Activated T-cell treated with anti-CD3 and anti-CD28 coated beads for 48 hours (primary cell): ENCODE data around the gene SLC35C1.

Experiments used
- DNase-seq: peaks from one replicate; pipeline ENCODE4 v3.0.0-alpha.2; 2020; ENCODE audit warnings: low read depth

Gene SLC35C1

GRCh38 chr11:45846974-45847910 lies 42.3 kb downstream of the SLC35C1 start, which contains the start of gene CRY2:
Gene CRY2 (plus strand): TSS chr11:45847475. CDS start chr11:45847491, 16 bp downstream.
- peak; percentile 99 for DNase-seq

DNA sequence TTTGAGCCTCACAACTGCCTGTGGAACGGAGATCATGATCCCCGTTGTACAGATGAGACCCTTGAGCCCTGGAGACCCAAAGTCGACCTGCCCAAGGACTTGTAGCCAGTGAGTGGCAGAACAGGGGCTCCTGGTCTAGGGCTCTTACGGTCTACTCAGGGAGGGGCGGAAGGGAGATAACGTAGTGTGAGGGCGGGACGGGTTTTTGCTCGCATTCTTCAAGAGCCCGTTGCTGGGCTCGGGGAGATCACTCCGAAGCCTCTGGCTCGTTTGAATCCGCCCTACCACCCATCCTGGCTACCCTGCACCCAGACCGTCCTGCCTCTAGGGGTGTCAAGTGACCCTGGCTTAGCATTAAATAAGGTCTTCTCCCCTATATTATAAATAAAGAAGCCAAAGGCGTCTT lies 43.0 kb downstream of the SLC35C1 start:
- peak; percentile 23 for DNase-seq

DNA sequence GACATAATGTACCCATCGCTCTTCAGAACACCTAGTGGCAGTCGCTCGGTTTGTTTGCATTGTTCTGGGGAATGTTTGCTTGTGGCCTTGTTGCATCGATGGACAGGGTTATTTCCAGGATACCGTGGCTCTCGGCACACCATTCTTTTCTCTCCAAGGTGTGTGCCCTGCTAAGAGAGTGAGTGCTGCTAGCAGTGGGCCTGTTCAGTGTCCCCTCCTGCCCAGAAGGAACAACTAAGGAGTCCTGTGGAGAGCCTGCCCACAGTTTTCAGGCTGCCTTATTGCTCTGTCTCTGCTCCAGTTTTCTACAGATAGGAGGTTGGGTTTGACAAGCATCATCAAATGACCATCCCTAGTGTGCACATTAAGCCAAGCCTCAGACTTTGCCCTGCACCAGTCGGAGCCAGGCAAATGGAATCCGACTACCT lies 43.7 kb downstream of the SLC35C1 start:
- no peak for DNase-seq

GRCh38 chr11:45850446-45850845 lies 45.5 kb downstream of the SLC35C1 start:
- DNase-seq = no peak

DNA sequence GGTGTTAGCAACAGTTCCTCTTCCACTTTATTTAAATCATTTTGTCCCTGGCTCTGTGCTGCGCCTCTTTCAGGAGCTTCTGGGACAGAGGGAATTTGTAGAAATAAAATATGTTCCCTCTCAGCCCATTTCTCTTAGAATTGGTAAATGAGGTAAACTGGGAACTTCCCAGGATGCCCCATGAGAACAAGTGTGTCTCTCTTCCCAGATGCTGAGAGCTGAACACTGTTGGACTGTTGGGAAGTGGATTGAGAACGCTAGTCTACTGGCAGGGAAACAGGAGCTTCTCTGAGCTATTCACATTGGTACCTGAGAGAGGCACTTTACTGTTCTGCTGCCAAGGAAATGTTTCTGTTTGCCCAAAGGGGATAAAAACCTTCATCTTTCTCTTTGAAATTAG lies 46.3 kb downstream of the SLC35C1 start:
- DNase-seq = no peak

GRCh38 chr11:45852018-45852711 lies 47.2 kb downstream of the SLC35C1 start:
- DNase-seq = no peak

GRCh38 chr11:45852712-45853101 lies 47.8 kb downstream of the SLC35C1 start:
- DNase-seq = no peak

DNA sequence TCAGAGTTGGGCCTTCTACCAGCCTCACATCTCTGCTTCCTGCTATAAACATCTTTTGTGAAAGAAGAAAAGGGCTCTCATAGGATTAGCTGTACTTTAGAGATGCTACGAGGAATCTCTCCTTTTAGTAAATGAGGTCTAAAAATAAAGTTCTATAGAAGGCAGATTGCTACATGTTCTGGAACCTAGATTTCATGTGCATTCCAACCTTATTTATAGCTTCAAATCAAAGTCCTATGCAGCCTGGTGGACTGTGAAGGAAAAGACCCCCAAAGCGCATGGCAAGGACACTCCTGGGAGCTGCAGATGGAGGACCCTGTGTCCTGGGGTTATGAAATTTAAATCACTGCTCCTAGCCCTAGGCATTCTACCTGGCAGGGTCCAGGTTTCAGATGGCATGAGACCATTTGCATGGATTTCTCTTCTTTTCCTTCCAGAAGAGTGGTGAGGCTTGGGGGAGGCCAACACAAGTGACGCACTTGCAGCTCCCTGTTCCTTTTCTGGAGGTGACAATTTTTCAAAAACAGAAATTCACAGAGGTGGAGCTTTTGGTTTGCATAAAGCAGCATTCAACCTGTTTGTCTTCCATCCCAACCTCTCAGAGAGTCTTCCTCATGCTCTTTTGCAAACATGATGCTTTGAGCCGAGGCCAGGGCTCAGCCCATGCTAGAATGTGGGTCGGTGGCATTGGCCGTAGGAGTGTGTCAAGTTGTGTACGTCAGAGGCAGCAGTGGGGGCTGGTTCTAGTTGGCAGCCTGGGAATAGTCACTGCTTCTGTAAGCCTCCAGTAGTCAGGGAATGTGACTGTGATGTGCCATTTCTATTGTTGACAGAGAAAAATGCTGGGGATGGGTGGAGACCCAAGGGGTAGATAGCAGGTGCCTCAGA lies 48.6 kb downstream of the SLC35C1 start:
- no peak for DNase-seq

- no peak for DNase-seq
Observed at GRCh38 chr11:45855308-45855707, 50.4 kb downstream of the SLC35C1 start.

DNA sequence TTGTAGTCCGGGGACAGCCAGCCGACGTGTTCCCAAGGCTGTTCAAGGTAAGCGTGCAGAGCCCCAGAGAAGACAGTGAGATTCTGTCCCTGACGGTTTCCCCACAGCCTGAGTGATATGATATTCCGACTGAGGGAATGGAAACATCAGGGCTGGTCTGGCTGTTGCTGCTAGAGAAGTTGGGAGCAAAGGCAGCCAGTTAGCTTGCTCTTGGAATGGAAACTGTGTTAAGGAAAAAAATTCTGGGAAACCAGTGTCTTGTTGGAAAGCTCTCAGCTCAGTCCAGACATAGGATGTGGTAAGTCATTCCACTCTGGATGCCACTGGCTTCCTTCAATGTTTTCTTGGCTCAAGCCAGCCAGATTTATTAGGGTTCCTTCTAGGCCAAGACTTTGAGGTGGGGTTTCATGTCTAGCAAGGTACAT lies 51.1 kb downstream of the SLC35C1 start:
- DNase-seq = no peak

- no peak for DNase-seq
Observed at GRCh38 chr11:45857961-45858474, 53.1 kb downstream of the SLC35C1 start.

DNA sequence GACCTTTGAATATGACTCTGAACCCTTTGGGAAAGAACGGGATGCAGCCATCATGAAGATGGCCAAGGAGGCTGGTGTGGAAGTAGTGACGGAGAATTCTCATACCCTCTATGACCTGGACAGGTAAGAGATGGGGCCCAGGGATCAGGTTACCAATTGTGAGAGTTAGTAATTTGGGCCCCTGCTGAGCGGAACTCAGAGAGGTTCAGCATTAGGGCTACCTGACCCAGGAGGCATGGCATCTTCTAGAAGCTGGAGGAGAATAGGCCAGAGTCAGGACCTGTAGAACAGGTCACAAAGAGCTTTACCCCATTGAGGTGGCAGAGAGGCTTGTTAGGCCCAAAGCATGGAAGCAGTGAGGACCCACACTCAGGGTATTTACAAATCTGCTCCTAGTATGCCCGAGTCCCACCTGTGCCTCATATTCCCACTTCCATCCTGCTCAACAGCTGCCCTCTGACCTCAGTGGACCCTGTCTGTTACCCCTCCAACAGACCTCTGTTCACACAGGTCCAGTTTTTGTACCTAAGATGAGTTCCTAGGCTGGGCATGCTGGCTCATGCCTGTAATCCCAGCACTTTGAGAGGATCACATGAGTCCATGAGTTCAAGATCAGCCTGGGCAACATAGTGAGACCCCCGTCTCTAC lies 53.9 kb downstream of the SLC35C1 start:
- DNase-seq = no peak

DNA sequence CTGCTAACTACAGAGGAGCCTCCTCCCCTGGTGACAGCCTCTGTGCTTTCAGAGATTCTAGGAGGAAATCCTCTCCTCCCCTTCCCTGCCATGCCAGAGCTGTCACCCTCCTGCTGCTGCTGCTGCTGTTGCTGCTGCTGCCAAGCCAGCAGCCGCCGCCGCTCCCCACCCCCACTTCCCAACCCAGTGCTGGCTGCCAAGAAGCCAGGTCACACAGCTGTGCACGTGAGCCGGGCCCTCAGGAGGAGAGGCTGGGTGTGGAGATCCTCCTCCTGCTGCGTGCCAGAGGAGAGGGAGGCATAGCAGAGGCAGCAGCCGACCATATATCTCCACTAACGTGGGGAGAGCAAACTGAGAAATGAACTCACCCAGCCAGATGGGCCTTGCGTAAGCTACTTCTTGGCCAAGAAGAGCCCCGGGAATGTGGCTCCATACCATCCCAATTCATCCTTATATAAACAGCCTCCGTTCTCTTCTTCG lies 54.8 kb downstream of the SLC35C1 start:
- no peak for DNase-seq

DNA sequence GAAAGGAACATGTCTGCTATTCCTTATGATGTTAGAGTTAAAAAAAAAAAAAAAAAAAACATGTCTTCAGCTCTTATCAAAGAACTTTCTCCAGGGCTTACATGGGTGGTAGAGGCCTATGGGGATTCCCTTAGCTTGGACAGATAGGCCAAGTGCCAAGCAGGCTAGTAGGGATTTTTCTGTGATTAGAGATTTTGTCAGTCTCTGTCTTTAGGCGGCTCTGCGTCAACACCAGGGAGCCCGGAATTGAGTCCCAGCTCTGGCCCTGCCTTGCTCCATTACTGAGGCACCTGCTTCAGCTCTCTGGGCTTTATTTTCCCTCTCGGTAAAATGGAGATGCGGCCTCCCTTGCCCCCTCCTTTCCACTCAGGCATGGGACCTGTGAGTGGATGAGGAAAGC lies 55.4 kb downstream of the SLC35C1 start:
- no peak for DNase-seq

DNA sequence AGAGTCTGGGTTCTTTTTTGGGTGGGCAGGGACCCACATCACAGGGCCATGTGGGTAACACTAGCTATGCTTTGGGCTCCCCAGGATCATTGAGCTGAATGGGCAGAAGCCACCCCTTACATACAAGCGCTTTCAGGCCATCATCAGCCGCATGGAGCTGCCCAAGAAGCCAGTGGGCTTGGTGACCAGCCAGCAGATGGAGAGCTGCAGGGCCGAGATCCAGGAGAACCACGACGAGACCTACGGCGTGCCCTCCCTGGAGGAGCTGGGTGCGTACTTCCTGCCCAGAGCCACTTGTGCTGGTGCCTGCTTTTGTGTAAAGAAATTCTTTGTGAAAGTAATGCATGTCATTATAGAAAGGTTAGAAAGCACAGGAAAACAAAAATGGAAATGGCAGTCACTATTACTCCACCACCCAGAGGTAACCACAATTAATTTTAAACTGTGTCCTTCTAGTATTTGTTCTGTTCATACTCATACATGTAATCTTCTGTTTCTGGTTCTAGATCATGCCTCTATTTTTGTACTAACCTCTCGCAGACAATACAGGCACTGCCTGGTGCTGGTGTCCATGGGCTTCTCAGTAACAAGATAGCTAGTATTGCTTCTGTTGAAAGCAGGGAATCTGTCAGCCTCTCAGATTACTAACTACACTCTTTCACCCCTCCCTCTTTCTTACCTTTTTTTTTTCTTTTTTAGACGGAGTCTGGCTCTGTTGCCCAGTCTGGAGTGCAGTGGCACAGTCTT lies 56.0 kb downstream of the SLC35C1 start:
- no peak for DNase-seq
